ENCODE data around the gene ARPC1A.
A peak's percentile ranks its signal among the peaks of the same experiment; 100 is the strongest.
"Not testable (repeated sequence)": the region's sequence is repeated elsewhere in the genome, so short reads cannot be mapped to it uniquely, and the experiment has no call there.

ARPC1A gene

GRCh38 chr7:99386584-99387238 is 61.0 kb downstream of the ARPC1A start:
- DNase-seq (ENCODE audit: low read depth in 3 of 3, low spot score in 1 of 3), result no peak

GRCh38 chr7:99387239-99387635 is 61.5 kb downstream of the ARPC1A start:
- DNase-seq (ENCODE audit: low read depth in 3 of 3, low spot score in 1 of 3), result not testable (repeated sequence)

GRCh38 chr7:99387912-99388311 is 62.2 kb downstream of the ARPC1A start:
- DNase-seq (ENCODE audit: low read depth in 3 of 3, low spot score in 1 of 3), result no peak

DNA sequence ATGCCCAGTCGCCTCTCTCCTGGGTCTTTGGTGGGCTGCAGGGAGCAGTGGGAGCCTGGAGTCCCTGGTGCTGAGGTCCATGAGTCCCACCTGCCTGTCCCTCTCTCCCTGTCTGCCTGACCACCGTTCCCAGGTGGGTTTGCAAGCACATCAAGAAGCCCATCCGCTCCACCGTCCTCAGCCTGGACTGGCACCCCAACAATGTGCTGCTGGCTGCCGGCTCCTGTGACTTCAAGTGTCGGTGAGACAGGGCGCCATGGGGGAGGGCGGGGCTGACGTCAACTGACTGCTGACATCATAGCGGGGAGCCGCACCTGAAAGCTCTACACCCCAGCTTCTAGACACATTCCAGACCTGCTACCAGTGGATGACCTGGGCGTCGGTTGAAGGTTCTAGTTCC is 64.1 kb downstream of the ARPC1A start:
- DNase-seq (ENCODE audit: low read depth in 3 of 3, low spot score in 1 of 3), result no peak

DNA sequence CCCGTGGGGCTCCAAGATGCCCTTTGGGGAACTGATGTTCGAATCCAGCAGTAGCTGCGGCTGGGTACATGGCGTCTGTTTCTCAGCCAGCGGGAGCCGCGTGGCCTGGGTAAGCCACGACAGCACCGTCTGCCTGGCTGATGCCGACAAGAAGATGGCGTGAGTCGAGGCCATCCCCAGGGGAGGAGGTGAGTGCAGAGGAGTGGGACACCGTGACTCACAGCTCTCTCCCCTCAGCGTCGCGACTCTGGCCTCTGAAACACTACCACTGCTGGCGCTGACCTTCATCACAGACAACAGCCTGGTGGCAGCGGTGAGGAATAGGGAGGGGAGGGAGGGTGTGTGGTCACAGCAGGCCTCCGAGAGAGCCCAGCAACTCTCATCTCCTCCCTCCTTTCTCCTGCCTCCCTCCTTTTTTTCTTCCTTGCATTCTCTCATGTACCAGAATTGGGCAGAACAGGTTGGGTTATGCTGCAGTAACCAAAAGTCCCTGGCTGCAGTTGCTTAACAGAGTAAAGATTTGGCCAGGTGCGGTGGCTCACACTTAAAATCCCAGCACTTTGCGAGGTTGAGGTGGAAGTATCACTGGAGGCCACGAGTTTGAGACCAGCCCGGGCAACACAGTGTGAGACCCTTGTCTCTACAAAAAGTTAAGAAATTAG is 65.4 kb downstream of the ARPC1A start:
- no peak for DNase-seq (ENCODE audit: low read depth in 3 of 3, low spot score in 1 of 3)

DNA sequence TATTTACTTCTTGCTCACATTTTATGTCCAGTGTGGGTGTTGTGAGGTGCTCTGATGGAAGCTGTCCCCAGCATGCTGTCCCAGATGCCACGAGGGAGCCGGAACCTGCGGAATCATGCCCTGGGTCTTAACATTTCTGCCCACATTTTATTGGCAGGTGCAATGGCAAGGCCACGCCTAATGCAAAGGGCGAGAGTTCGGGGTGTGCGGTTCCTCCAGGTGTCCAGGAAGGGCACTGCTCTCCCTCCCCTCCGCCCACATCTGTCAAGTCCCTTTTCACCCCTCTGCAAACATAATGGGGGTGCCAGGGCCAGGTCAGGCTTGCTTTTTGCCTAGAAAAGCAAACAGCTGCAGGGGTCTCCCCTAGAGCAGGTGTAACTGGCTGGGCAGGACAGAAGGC is 66.3 kb downstream of the ARPC1A start:
- DNase-seq (ENCODE audit: low read depth in 3 of 3, low spot score in 1 of 3), result no peak

- peak in 2 of 3 donors; percentile 64 to 67 for DNase-seq (ENCODE audit: low read depth in 3 of 3, low spot score in 1 of 3)
These were observed 67.1 kb downstream of the ARPC1A start for GRCh38 chr7:99392659-99393354.

GRCh38 chr7:99393355-99394187 is 67.9 kb downstream of the ARPC1A start:
- DNase-seq (ENCODE audit: low read depth in 3 of 3, low spot score in 1 of 3), result no peak

DNA sequence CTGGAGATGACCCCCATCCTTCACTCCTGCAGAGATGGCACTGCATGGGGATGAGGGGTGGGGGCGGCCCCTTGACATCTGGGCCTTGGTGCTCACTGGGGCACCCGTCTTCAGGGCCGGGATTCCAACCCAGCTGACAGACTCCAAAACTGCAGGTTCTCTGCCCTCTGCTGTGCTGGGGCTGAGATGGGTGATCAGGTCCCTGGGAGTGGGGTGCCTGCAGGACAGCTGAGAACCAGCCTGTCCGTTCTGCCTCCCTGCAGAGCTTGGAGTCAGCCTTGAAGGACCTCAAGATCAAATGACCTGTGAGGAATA is 68.4 kb downstream of the ARPC1A start:
- DNase-seq (ENCODE audit: low read depth in 3 of 3, low spot score in 1 of 3), result no peak

DNA sequence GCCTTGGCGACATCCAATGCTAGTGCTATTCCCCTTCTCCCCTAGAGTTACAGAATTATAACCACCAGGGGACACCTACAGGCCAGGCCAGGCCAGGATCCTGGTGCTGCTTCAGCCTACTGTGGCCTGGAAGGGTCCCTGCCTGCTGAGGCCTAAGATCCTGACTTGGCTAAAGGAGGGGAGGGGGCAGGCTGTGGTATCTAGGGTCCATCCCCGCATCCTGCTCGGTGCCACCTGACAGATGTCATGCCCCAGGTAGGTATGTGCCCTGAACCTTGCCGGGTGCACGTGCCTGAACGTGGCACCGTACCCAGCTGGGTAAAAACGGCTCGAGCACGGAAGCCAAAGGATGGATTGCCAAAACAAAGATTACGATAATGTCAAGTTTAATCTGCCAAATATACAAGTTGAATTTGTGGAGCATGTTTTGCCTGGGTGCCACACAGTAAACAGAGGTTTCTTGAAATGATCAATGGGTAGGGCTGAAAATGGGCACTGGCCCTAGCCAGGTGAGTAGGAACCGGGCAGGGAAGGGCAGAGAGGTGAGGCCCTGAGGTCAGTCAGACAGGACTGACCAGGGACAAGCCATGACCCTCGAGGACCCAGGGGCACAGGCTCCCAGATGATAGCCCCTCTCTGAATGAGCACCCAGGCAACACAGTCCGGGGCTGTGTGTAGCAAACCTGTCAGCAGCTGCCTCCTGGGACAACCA is 70.1 kb downstream of the ARPC1A start:
- no peak for DNase-seq (ENCODE audit: low read depth in 3 of 3, low spot score in 1 of 3)

GRCh38 chr7:99396418-99397296 is 71.0 kb downstream of the ARPC1A start:
- no peak for DNase-seq (ENCODE audit: low read depth in 3 of 3, low spot score in 1 of 3)

DNA sequence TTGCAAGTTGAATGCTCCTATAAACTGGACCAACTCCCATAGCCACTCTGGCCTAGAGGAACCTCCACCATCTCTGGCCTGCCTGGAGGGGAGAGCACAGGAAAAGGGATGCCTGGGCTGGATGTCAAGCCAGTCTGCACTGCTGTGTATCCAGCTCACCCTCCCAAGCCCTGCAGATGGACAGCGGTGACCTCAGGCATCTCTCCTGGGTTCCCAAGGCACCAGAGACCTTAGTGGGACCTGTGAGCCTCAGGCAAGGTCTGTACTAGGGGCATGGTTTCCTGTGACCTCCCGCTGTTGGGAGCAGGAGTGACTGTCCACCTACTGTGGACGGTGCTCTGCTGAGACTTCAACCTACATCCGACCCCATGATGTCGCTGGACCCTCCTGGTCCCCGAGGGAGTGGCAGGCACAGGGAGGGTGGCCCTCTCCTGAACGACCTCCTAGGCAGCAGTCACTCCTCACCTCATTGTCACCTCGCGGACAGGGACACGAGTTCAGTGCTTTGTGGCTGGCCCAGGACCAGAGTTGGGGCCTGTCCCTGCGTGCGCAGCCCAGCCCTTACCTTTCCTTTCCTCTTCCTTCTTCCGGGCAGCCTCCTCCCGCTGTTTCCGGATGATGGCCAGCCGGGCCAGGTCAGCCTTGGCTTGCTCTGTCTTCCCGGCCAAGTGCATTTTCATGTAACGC is 71.7 kb downstream of the ARPC1A start:
- DNase-seq (ENCODE audit: low read depth in 3 of 3, low spot score in 1 of 3), result no peak

DNA sequence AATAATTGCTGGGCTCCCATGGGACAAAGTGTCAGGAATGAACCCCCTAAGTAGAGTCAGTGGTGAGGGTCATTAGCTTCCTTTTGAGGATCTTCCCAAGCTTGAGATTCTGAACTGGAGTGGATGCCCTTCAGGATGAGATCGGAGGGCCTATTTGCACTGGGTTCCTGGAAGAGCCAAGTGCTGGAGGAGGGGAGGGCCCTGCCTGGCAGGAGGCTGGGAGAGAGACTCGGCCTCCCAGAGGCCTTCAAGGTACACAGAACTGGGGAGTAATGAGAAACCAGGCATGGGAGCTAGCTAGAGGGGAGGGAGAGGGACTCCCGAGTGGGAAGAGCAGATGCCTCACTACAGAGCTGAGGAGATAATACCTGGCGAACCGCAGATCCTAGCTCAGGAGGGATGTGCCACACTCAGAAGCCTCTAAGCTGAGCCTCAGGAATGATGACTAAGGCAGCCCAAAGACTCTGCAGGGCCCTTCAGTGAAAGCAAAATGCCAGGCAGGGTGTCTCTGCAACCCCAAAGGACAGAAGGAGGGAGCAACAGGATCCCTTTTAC is 73.3 kb downstream of the ARPC1A start:
- DNase-seq (ENCODE audit: low read depth in 3 of 3, low spot score in 1 of 3), result no peak

DNA sequence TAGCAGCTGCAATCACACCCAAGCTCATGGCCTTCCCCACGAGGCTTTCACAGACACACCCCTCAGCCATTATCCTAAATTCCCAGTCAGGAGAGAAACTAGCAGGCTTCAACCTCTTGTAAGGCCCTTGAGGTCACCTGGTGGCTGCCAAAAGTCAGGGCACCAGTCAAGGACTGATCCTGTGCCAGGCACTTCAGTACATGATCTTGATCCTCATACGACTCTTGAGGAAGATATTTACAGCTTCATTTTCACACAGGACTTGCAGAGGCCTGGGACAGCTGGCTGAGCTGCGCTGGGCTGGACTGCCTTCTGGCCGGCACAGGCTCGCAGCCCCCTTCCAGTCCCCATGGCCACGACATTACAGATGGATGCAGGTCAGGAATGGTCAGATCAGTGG is 73.9 kb downstream of the ARPC1A start:
- no peak for DNase-seq (ENCODE audit: low read depth in 3 of 3, low spot score in 1 of 3)

GRCh38 chr7:99402854-99403253 is 77.2 kb downstream of the ARPC1A start:
- DNase-seq (ENCODE audit: low read depth in 3 of 3, low spot score in 1 of 3), result no peak

DNA sequence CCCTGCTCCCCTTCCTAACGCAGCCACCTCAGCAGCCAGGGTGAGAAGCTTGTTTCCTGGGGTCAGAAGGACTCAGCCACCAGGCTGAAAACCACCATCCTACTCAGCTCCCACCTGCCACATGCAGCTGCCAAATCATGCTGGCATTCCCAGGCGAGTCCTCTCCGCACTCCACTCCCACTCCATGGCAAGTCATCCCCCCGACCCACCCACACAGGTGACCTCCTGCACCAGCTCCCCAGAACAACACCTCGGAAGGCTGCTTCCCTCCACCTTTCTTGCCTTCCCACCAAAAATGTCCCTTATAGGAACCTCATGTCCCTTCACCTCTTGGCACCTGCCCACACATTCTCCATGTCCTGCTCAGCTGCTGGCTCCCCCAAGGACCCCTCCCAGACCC is 78.1 kb downstream of the ARPC1A start:
- DNase-seq (ENCODE audit: low read depth in 3 of 3, low spot score in 1 of 3), result no peak

GRCh38 chr7:99404235-99404976 is 78.7 kb downstream of the ARPC1A start:
- no peak for DNase-seq (ENCODE audit: low read depth in 3 of 3, low spot score in 1 of 3)

GRCh38 chr7:99404977-99405320 is 79.3 kb downstream of the ARPC1A start:
- no peak for DNase-seq (ENCODE audit: low read depth in 3 of 3, low spot score in 1 of 3)

DNA sequence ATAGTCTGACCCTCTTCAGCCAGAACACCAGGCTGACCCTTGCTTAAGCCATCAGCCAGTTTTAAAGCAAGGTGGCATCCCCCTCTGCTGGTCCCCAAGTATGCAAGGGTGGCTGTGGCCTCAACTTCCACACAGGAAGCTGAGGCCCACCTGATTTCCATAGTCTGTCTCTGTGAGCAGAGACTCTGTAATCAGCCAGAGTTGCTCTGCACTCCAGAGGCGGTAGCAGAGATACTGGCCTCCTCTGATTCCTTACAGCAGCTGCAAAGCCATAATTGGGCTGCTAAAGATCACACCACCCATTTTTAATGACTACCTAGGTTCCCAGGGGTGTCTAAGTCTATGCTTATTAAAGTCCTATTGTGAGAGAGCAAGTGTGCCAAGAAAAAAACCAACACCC is 80.9 kb downstream of the ARPC1A start:
- no peak for DNase-seq (ENCODE audit: low read depth in 3 of 3, low spot score in 1 of 3)
